GM19025 (cell line): Measurements from ENCODE around the gene EEPD1.
"Not testable (repeated sequence)": the region's sequence is repeated elsewhere in the genome, so short reads cannot be mapped to it uniquely, and the experiment has no call there.

Source experiments
- ATAC-seq: cut with Tn5 transposase; IDR thresholded peaks from one replicate; pipeline ENCODE4 v1.9.1; 2021; ENCODE audit warnings: mild to moderate bottlenecking, low read depth, moderate library complexity; ENCODE audit not compliant: unreplicated experiment

EEPD1 gene

DNA sequence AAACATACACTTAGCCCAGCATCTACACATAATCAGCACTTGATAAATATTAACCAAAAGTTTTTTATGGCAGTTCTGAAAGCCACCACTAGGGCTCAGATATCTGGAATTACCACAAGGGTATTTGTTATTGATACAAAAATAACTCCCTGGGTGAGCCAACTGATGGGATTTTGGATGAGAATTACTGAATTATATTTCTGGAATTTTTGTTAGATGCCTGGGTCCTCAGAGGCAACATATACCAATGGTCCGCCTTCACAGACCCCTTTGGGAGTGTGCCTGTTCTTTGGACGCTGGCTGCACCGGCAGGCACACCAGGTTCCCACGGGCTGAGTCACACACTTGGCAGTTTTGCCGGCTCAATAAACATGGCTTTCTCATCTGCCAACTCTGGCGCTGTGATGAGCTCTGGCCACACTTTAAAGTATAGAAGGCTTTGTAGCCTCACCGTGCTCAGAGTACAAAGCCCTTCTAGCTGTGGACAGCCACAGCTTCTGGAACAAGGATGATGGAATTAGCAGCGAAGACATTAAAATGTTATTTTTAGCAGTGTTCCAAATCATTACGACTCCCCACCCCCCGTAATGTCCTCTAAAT is 24.5 kb upstream of the EEPD1 start:
- no peak for ATAC-seq

DNA sequence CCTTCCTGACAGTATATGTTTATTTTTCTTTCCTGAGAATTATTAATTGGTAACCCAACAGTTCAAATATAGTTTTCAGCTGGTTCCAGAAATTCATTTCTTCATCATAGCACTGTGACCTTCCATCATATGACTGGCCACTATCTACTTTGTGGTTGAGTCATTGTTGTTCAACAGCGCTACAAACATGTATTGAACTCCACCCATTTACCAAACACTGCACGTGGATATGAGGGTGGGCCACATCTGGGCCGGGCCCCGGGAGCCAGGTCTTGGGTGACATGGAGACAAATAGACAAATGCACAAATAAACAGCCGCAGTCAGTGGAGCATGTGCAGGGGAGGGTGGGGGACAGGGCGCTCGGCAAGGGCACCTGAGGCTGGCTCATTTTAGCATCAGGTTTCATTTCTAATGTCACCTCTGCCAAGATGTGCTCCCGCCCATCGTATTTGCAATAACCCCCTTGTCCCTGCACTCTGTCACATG is 24.0 kb upstream of the EEPD1 start:
- ATAC-seq = no peak

DNA sequence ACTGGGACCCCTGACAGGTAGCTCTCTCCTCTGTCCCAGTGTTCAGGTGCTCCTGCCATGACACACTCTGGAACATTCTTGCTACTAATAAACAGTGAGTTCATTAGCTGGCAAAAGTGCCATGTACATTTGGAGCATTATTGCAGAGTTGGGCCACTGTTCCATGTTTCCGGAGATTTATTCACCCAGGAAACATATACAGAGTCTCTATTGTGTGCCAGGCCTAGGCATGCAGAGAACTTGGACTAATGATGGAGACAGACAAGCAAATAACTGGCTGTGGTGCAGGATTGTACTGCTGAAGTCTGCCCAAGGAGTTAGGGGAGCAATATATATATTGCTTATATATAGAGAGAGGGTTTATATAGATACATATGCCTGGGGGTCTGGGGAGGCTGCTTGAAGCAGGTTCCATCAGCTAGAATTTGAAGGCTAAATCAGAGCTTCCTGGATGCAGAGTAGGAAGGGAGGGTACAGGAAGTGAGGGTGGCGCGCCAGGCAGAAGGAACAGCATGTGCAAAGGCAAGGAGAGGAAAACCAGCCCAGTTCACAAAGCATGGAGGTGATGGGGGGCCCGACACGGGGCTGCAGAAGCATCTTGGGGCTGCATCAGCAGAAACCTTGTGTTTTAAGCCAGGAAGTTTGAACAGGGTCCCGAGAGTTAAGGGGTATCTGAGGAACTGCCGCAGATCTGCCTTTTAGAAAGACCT is 22.7 kb upstream of the EEPD1 start:
- no peak for ATAC-seq

DNA sequence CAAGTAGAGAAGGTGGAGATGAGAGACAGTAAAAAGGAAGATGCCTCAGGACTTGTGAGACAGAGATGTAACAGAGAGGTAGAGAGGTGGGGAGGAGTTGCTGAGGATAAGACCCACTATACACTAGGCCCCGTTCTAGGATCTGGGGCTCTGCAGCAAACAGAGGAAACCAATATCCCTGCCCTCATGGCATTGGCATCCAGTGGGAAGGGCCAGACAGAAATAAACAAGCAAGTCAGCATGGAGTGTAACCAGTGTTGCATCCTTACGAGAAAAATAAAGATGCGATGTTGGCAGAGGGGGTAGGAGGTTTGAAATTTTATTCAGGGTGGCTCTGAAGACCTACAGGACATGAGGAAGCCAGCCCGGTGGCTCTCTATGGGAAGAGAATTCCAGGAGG is 22.0 kb upstream of the EEPD1 start:
- ATAC-seq = no peak

DNA sequence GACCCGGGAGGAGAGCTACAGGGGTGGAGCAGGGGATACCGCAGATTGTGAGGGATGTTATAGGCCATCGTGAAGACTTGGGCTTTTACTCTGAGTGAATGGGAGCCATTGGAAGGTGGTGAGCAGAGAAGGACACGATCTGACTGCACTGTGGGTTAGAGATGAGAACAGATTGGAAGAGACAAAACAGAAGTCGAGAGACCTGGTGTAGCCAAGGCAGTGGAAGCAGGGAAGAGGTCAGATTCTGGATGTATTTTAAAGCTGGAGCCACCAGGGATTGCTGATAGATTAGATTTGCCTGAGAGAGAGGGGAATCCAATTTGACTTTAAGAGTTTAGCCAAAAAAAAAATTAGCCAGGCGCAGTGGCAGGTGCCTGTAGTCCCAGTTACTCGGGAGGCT is 21.6 kb upstream of the EEPD1 start:
- no peak for ATAC-seq

DNA sequence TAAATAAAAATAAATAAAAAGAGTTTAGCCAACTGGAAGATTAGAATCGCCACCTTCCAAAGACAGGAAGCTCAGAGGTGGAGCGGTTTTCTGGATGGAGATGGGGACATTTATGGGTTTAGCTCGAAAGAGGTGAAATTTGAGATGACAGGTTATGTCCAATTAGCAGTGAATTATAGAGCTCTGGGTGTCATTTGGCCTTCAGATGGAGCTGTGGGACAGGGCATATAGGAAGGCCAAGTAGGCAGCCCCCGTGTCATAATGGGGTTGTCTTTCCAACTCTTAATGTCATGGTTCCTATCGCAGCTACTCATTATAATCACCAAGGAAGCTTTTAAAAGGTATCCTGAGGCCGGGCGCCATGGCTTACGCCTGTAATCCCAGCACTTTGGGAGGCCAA is 21.0 kb upstream of the EEPD1 start:
- ATAC-seq = no peak

DNA sequence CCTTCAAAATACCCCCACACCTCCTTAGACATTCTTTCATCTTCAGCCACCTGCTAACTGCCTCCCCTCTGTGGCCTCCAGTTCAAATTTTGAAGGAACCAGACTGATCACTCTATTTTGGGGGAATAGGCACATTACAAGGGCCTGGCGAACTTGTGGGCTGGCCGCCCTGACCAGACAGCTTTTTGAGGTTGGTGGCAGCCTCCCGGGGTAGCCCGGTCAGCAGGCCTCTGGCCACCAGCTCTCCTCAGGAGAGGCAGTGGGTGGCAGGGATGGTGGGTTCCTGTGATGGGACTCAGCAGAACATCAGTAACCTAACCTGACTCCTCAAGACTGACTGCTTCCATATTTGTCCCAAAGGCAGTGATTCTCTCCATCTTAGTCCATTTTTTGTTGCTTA is 17.4 kb upstream of the EEPD1 start:
- ATAC-seq = no peak

DNA sequence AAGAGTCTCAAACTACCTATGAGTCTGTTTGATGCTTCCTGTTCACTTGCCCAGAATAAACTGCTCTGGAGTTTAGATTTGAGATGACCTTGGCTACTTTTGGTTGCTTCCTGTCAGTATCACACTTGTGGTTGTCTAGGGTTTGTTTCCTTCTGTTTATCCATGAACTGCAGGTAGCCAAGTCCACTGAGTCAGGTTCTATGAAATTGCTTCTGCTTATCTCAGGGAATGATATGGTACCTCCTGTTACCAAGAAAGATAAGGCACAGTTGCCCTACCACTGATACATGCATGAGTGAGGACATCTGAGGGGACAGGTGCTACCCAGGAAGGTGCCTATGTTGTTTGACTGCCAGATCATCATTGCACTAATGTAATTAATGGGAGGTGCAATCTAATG is 15.8 kb upstream of the EEPD1 start:
- ATAC-seq = no peak

DNA sequence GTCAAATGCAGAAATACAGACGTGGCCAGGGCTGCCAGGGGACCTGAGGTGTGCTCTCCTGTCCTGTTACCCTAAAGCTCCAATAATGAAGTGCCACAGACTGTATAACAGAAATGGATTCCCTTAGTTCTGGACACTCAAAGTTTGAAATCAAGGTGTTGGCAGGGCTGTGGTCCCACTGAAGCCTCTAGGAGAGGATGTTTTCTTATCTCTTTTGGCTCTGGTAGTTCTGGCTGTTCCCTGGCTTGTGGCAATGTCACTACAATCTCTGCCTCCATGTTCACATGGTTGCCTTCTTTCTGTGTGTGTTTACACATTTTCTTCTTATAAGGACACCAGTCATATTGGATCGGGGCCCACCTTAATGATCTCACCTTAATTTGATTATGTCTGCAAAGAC is 15.3 kb upstream of the EEPD1 start:
- ATAC-seq = no peak

DNA sequence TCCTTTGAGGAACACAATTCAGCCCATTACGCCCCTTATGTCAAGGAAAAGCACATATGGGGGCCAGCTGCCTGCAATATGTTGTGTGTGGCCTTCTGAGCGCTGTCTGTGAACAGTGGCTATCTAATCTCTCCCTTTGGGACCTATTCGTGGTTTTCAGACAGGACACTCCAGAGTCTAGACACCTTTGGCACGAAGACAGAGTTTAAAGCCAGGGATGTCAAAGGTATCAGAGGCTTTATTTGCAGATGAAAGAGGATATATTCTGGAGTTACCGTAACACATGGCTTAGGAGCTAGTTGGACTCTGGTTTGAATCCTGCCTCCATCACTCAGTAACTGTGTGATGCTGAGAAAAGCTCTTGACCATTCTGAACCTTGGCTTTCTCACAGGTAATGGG is 14.8 kb upstream of the EEPD1 start:
- no peak for ATAC-seq

DNA sequence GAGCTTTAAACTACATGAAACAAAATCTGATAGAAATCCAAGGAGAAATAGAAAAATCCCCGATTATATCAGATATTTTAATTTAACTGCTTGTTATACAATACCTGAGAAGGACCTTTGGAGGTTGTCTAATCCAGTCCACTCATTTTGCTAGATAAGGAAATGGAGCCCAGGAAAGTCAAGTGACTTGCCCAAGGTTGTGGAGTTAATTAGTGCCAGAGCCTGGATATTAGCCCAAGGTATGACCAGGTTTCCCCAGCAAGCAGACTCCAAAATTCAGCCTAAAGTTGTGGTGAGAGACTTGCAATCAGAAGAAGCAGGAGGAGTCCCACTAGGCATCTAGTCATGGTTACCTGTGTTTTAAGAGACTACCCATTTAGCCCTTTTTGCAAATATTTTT is 11.7 kb upstream of the EEPD1 start:
- ATAC-seq = no peak

DNA sequence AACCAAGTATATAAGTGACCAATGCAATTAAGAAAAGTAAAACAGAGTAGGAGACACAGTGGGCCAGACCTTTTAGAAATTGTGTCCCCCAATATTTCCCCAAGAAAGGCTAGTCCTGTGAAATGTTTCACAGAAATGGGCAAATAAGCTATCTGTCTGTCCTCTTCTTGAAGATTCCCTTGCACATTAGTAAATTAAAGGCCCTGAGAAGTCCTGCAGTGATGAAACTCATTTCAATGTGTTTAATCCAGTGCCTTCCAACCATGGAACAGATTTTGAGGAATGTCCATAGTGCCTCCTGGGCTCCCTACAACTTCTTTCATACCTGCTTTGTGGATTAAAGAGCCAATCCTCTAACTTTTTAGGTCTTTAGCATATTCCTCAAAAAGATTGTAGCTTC is 11.2 kb upstream of the EEPD1 start:
- ATAC-seq = no peak

DNA sequence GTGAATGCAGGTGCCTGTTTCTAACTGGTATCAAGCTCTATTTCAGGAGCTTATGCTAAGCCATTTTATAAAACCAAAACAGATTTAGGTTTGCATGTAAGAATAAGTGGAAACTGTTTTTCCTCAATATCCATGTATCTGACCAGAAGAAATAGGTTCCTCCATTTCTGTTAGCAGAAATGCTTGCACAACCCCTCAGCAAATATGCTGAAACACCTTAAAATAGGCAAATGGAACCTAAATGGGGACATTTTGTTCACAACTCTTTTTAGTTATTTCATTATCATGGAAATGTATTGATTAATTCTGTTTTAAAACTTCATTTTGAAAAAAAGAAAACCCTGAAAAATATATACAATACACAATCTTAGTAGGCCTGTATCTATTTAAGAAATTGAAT is 8.9 kb upstream of the EEPD1 start:
- ATAC-seq = no peak

DNA sequence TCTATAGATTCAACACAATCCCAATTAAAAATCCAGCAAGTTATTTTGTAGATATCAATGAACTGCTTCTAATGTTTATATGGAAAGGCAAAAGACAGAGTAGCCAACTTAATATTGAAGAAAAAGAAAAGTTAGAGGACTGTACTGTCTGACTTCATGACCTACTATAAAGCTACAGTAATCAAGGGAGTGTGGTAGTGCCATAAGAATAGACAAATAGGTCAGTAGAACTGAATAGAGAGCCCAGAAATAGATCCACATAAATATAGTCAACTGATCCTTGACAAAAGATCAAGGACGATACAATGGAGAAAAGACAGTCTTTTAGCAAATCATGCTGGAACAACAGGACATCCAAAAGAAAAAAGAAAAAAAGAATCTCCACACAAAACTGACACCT is 7.4 kb upstream of the EEPD1 start:
- ATAC-seq = no peak

DNA sequence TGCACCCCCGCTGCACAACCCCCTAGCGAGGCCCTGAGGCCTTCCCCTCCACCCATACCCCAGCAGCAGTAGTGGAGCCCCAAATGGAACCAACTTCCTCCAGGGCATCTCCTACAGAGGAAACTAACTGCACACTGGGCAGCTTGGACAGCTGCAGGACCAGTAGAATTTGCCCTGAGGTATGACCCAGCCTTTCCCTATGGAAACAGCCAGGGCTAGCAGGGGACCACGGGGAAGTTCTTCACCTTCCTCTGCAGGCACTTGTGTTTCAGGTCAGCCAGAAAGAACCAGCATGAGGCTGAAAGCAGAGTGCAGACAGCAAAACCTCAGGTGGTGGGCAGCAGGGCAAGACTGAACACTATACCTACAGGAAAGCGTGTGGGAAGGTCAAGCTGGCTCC is 5.7 kb upstream of the EEPD1 start:
- ATAC-seq = no peak

DNA sequence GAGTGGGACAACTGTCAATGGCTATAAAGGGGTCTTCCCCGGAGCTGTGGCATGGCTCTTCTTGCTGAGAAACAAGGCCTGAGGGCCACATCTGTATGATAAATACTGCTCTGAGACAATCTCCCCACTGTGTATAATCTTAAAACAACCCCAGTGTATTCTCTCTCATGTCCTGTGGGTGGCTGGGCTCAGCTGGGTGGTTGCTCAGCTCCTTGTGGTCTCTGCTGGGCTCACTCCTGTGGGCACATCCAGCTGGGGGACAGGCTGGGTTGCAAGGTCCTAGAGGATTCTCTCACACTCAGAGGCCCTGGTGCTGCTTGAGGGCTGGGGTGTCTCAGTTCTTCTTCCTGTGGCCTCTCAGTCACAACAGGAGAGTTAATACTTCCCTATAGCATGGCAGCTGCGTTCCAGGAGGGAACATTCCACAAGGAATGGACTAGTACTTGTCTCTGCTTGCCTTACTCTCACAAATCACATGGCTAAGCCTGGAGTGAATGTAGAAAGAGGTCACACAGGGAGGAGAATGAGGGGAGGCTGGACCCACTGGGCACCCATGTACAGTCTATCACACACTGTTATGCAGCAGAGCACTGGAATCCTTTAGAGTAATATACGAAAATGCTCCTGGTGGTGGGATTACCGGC is 4.5 kb upstream of the EEPD1 start:
- ATAC-seq = no peak

DNA sequence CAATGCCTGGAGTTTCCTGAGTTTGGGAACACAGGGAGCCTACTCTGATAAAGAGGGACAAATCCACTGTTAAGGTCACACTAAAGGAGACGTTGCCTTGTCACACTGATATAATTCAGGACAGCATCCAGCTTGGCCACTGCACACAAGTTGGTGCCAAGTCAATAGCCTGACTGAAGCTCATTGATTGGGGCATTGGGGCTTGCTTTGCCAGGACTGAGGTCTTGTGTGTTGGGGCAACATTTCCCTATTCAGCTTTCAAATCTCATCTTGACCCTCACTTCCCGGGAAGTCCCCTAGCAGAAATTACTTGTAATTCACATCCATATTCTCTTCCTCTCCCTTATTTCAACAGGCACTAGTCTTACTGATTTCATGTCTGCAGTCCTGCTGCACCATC is 3.8 kb upstream of the EEPD1 start:
- ATAC-seq = not testable (repeated sequence)

DNA sequence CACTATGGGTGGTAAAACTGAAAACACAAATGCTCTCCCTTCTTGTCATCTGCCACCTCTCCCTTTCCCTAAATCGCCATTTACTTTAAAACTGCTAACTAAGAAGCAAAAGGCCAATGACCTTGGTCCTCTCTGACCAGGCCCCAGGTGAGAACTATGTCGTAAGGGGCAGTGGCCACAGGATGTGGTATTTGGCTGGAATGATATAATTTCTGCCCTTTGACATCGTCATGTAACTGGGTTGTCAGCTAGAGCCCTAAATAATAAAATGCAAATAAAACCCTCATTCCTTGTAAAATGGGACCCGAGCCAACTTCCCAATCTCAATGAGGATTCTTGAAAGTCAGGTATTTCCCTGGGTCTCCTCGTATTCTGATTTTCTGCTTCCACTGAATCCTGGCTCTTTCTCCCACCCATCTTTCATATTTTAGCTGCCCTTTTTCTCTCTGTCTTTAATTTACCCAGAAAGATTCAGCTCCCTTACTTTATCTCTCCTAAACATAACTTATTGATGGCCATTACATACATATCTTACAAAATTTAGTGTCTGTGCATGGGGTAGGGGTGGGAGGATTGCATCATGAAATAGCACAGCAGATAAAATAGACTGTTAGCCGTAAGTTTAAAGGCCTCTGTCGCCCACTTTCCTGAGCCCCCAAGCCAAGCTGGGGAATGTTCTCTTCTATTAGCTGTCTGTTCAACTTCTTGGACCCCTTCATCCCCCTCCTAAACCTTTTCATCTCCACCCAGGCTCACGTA is 3.2 kb upstream of the EEPD1 start:
- ATAC-seq = no peak

DNA sequence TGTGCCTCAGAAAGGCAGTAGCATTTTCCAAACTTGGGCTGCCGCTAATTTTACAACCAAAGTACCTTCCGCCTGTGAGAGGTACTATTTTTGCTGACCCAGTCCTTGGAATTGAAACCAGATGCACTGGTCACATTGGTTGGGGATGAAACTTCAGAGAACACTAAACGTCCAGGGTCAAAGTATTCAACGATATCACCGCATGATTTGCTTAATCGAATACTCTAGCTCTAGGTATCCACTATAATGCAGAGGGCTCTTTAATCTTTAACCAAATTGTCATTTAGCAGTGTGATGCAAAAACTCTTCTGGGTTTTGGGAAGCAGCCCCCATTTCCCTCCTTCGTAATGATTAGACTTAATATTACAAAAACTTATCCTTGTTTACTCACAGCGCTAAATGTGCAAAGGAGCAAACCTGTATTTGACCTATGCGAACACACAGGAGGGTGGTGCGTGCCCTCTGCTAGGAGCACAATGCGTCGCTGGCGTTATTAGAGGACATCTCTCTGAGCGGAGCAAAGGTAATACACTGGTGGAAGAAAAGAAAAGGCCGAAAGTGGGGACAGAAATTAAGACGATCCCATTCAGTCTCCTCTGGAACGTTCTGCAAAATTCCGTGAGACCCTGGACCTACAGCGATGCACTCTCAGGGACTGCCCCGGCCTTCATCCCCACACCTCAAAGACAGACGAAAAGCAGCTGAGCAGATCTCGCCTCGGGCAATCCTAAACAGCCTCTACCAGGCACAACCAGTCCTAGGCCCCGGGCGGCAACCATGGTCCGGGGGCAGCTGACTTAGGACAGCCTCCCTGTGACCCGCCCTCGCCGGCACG is 916 bp upstream of the EEPD1 start:
- ATAC-seq = no peak

DNA sequence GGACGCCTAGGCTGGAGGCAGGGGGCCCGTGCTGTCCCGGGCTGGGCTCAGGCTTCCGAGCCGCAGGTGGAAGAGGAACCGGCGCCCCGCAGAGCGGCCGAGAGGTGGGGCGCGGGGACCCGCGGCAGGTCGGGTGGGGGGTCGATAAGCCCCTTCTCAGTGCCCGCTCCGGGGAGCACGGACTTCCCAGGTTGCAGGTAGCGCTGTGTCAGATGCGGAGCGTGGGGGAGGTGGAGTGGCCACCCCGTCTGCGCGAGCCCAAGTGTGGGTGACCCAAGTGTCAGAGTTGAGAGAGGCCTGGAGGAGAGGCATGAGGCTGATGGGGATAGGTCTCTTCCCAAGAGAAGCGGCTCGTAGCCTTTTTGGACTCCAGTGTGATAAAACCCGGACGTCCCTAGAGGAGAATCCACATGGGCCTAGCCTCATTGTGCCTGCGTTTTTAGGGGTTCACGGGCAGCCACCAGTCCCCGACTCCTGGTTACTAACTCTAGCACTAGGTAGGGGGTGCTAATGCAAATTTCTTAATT is 580 bp downstream of the EEPD1 start:
- peak; percentile 8 for ATAC-seq
